Peyer's patch (tissue), 4 donors: ENCODE data around the gene ZNF275.

Source experiments
- CTCF ChIP-seq, 6 experiments: fragments of 450-650 bp in 4 of 6; fragments of 200-600 bp in 2 of 6; sonication (generic) in 1 of 6; IDR thresholded peaks; one replicate each; pipeline ENCODE4 v1.5.1; 2017 to 2019; ENCODE audit warnings: antibody characterized with exemption in 6 of 6, mild to moderate bottlenecking in 3 of 6, moderate library complexity in 1 of 6
- POLR2A ChIP-seq, 2 donors: fragments of 450-650 bp; IDR thresholded peaks; one replicate each; pipeline ENCODE4 v1.5.1; 2017; ENCODE audit warnings: antibody characterized with exemption in 2 of 2, mild to moderate bottlenecking in 2 of 2, moderate library complexity in 2 of 2

- TF ChIP-seq CTCF (IDR thresholded peaks at IDR 0.05) (no peak), POLR2A (IDR thresholded peaks at IDR 0.05) (no peak)
Observed at GRCh38 chrX:153377727-153378126, 43.8 kb downstream of the ZNF275 start.
